Head of caudate nucleus (tissue), 42 donors: ENCODE measurements around the gene CLIC6.

Experiments used
- DNase-seq, 42 donors: peaks; one replicate each; pipeline versions ENCODE4 v3.0.0 to v3.0.0-alpha.2; 2020 to 2021; ENCODE audit warnings: mixed read lengths in 7 of 42
- intact Hi-C: fragments of 100-400 bp; cut with DNase I; formaldehyde crosslinking; loops from one replicate; pipeline ENCODE4 v1.15.0; 2022

CLIC6 gene

DNA sequence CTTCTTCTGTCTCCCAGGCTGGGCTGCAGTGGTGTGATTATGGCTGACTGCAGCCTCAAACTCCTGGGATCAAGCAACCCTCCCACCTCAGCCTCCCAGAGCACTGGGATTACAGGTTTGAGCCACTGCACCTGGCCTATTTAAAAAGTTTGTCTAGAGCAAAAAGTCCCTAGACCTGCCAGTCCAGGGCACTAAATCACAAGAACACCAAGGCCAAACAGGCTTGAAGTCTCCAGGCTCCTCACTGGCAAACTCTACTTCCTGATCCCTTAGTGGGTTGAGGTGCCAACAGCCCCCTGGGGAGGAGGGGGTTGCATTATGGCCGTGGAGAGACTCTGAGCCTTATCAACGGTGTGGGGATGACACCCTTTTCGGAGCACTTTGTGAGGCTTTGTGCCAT, 76.0 kb downstream of the CLIC6 start:
- no peak for DNase-seq
- intact Hi-C loops = loop anchor here (5.0 kb wide), 1 partner anchor 1092 kb away; no protein-coding TSS in a partner anchor

DNA sequence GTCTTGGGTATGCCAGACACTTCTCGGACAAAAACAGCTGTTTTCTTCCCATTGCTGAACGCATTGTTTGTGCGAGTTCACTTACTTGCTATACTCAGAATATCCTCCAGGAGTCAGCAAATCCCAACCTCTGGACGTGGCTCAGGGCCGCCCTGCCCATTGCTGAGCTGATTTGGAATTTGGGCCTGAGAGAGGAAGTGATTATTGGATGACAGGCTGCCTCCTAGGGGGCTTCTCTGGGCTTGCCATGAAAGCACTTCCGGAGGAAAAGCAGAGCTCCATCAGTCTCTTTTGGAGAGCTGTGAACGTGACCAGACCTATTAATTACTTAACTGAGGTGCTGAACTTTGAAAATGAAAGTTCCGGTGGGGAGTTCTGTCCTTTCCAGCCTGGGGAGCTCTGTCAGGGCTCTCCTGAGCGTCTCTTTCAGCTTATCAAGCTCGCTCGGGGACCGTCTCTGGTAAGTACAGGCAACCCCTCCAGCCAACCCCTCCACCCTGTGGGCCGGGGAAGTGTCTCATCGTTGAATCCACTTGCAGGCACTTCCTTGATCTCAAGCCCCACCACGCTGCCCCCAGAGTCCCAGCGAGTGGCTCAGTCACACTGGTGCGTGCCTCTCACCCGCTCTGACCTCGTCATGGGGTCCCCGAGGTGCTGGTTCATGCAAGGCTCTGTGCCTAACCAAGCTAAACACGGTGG, 76.9 kb downstream of the CLIC6 start:
- intact Hi-C loops = loop anchor here (5.0 kb wide), 1 partner anchor 1092 kb away; no protein-coding TSS in a partner anchor
- DNase-seq = peak; percentile 25 to 81 (median 54)

DNA sequence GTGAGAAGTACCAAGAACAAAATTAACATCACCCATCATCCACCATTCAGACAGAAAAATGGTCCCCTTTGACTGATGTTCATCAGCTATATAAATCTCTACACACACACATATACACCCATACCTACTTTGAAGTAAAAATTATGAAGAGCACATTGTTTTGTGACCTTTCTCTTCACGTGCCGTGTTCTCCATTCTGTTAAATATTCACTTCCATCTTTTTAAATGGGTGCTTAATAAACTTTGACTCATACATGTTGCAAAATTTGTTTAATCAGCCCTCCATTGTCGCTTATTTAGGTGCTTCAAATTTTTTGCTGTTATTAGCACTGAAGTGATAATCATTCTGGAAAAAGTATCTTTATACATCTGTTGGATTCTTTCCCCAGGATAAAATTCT, 80.1 kb downstream of the CLIC6 start:
- no peak for DNase-seq
- intact Hi-C loops = loop anchor here (5.0 kb wide), 1 partner anchor 1088 kb away; no protein-coding TSS in a partner anchor

DNA sequence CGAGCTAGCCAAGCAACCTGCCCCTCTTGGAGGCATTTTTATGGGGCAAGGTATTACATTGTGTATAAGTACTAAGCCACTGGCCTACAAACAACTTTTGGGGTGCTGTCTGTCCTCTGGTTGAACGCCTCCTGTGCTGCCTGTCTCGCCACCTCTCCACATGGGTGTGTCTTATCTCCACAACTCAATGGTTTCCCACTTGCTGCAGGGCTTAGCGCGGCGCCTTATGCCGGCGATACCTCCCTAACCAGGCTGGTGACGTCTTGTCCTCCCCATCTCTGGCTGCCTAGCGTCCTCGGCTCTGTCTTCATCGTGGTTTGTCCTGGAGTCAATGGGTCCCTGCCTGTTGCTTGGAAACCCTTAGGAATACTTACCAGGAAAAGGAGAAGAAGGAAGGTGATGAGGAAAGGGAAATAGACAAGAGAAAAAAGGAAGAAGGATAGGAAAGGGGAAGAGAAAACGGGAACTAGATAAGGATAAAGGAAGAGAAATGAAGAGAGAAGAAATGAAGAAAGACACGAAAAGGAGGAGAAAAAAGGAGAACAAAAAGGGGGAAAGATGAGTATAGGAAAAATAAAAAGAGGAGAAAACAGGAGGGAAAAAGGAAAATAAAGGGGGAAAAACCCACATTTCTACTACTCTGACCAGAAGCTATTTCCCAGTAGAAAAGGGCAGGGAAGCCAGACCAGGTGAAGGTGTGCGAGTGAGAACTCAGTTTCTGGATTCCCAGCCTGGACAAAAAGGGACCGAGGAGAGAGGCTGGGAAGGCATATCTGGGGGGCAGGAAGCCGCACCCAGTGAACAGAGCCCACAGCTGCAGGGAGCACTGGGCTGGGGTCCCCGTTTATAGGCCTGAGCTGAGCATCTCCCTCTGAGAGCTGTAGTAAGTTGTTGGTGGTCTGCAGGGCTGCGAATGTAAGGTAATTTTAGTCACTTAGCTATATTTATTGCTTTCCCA, 86.2 kb downstream of the CLIC6 start:
- intact Hi-C loops = no loop called here

DNA sequence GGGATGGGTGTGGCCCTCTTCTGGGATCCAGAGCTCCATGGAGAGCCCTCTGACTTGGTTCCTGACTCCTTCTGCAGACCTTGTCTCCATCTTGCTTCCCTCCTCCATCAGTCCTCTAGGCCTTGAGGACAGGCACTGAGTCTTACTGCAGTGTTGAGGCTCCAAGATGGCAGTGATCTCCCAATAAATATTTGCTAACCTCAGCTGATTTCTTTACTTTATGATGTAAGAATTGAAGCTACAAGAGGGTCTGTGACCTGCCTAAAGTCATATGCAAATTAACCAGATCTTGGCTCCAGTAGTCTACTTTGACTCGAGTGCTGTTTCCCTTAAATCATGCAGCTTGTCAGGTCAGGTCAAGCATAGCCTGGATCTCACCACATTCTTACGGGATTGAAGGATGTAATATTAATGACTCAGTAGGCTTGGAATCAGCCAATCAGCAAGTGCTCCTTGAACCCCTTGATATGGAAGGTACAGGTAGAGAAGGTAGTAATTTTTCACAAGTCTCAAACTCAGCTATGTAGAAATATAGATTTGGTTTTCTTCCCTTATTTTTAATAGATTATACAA, 93.0 kb downstream of the CLIC6 start:
- peak in 1 of 42 donors; percentile 7 for DNase-seq
- intact Hi-C loops = no loop called here

More for the DNA sequence above, 86.2 kb downstream of the CLIC6 start:
- no peak for DNase-seq

DNA sequence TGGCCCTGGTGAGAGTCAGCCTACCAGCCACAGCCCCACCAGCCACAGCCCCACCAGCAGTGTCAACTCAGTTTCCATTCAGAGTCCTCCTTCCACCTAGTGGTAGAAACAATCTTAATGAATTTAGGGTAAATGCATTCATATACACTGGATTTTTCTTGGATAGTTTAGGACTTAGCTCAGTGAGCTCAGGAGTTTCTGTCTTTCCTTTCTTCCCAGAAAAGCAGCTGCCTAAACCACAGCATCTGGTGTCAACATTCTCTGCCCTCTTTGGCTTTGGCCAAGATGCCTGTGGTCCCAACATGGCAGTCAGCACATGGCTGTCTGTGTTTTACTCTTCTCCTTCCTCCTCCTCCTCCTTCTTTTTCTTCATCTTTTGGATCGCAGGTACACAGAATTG, 94.0 kb downstream of the CLIC6 start:
- intact Hi-C loops = no loop called here
- peak in 1 of 42 donors; percentile 31 for DNase-seq

DNA sequence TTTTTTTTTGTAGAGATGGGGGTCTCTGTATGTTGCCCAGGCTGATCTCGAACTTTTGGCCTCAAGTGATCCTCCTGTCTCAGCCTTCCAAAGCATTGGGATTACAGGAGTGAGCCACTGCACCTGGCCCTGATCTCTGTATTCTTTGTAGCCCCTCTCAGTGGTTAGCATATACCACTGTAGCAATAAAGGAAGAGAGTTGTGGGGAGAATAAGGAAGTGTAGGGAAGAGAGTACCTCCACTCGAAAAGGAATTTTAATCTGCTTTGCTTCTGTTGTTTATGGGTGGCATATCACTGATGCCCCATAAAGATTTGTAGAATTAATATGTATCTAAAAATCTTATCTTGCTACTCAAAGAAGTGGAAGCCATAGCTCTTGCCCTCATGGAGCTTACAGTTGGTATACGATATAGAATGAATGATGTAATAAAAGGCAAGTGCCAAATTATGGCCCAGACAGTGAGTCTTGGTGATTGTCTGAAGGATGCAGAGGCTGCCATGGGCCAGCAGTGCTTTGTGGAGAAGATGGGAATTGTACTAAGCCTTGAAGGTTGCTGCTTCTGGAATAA, 96.0 kb downstream of the CLIC6 start:
- peak in 1 of 42 donors; percentile 26 for DNase-seq
- intact Hi-C loops = no loop called here

DNA sequence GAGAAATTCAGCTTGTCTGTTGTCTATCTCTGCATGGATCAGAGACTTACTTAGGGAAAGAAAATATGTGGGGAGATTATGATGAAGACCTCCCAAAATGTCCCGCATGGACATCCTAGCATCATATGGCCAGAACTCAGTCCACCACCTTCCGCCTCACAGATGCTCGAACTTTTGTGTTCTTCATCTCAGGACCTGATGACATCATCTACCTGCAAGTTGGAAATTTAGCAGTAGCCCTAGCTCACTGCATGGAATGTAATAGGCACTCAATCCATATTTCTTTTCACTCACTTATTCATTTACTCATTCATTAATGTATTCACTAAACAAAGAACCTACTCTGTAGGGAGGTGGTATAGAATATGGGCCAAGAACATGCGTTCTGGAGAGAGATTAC, 96.8 kb downstream of the CLIC6 start:
- no peak for DNase-seq
- intact Hi-C loops = no loop called here

DNA sequence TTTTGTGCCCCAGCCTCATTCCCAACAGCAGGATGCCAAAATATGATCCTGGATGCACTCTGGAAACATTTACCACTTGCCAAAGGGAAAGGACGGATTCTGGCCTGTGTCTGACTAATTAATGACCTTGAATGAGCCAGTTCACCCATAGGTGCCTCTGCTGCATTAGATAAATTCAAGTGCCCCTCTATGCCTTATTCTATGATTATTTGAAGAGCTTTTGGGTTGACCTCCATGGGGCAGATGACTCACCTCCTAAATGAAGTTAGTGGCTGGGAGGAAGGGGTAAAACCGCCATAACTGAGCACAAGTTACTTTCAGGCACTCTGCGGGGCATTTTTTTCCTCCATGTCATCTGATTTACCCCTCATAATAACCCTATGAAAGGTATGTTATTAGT, 98.1 kb downstream of the CLIC6 start:
- DNase-seq = no peak
- intact Hi-C loops = no loop called here
